IMR-90 (cell line): Measurements from ENCODE around the gene MYOF. TPM values are rescaled to one million over a fixed set of nuclear protein-coding genes. Genes with fewer than 3 reads are reported as not detected.

ENCODE experiments used
- ATAC-seq: fragments of 200-7000 bp; cut with Tn5 transposase; 2 replicates; pipeline ENCODE4 v1.9.1; 2020; ENCODE audit warnings: low read depth, mild to moderate bottlenecking, moderate library complexity
- BruUV-seq: library from RNA; stranded (reverse); fragments of 400-500 nt; replicated peaks from 2 replicates; lab custom pipeline; 2021; lab: Mats Ljungman, UMichigan
- CTCF ChIA-PET: fragments of 300-600 bp; formaldehyde crosslinking; extraction: SDS; loops from one replicate; lab custom pipeline; 2021; ENCODE audit warnings: antibody characterized with exemption; lab: Yijun Ruan, JAX
- POLR2A ChIA-PET: fragments of 300-600 bp; sonication (Branson Sonifier 250); formaldehyde crosslinking; loops from one replicate; lab custom pipeline; 2022; ENCODE audit warnings: antibody characterized with exemption; ENCODE audit not compliant: unreplicated experiment; lab: Charles Lee
- DNase-seq: peaks from one replicate; pipeline ENCODE4 v3.0.0; 2013
- H2AFZ ChIP-seq: replicated peaks from 2 replicates; pipeline ENCODE3; 2013; ENCODE audit warnings: low read length, mild to moderate bottlenecking; ENCODE audit not compliant: poor library complexity
- H2AK5ac ChIP-seq: 2 replicates; pipeline ENCODE4 v1.6.1; 2013; ENCODE audit warnings: low read depth, low read length, inconsistent platforms
- H2AK9ac ChIP-seq: replicated peaks from 2 replicates; pipeline ENCODE3; 2013; ENCODE audit warnings: mild to moderate bottlenecking, low read depth, low read length, moderate library complexity; ENCODE audit not compliant: poor library complexity
- H2BK120ac ChIP-seq: 2 replicates; pipeline ENCODE4 v1.6.1; 2013; ENCODE audit warnings: low read depth, low read length, inconsistent platforms
- H2BK15ac ChIP-seq: 3 replicates; pipeline ENCODE4 v1.6.1; 2013; ENCODE audit warnings: low read depth, low read length, inconsistent platforms
- H2BK20ac ChIP-seq: 2 replicates; pipeline ENCODE4 v1.6.1; 2013; ENCODE audit warnings: low read depth, mild to moderate bottlenecking, inconsistent platforms, low read length, moderate library complexity
- H2BK5ac ChIP-seq: 2 replicates; pipeline ENCODE4 v1.6.1; 2013; ENCODE audit warnings: mild to moderate bottlenecking, low read depth, low read length, inconsistent platforms; ENCODE audit not compliant: poor library complexity, severe bottlenecking
- H3K14ac ChIP-seq: replicated peaks from 2 replicates; pipeline ENCODE4 v1.6.1; 2013; ENCODE audit warnings: low read depth, low read length, inconsistent platforms
- H3K18ac ChIP-seq: 2 replicates; pipeline ENCODE4 v1.6.1; 2013; ENCODE audit warnings: low read depth, low read length, control low read depth
- H3K23ac ChIP-seq: 2 replicates; pipeline ENCODE4 v1.6.1; 2013; ENCODE audit warnings: low read depth, low read length, inconsistent platforms
- H3K27ac ChIP-seq: 2 replicates; pipeline ENCODE4 v1.5.1; 2013; ENCODE audit warnings: mild to moderate bottlenecking, control low read depth, low read length; ENCODE audit not compliant: insufficient read depth
- H3K27me3 ChIP-seq: 2 replicates; pipeline ENCODE4 v1.6.1; 2013; ENCODE audit warnings: low read length; ENCODE audit not compliant: control insufficient read depth, insufficient read depth
- H3K36me3 ChIP-seq: 2 replicates; pipeline ENCODE4 v1.6.1; 2013; ENCODE audit warnings: low read length, mixed read lengths; ENCODE audit not compliant: control insufficient read depth, insufficient read depth
- H3K4ac ChIP-seq: 2 replicates; pipeline ENCODE4 v1.6.1; 2013; ENCODE audit warnings: low read depth, low read length, inconsistent platforms
- H3K4me1 ChIP-seq: 2 replicates; pipeline ENCODE4 v1.6.1; 2013; ENCODE audit warnings: low read length, mixed read lengths; ENCODE audit not compliant: control insufficient read depth, insufficient read depth
- H3K4me2 ChIP-seq: 2 replicates; pipeline ENCODE4 v1.6.1; 2013; ENCODE audit warnings: low read depth, mild to moderate bottlenecking, control low read depth, low read length, moderate library complexity
- H3K4me3 ChIP-seq: 2 replicates; pipeline ENCODE4 v1.5.1; 2013; ENCODE audit warnings: low read depth, mild to moderate bottlenecking, control low read depth, low read length, moderate library complexity; ENCODE audit not compliant: insufficient read depth
- H3K56ac ChIP-seq: 2 replicates; pipeline ENCODE4 v1.6.1; 2013; ENCODE audit warnings: low read length, inconsistent platforms; ENCODE audit not compliant: insufficient read depth; ENCODE audit errors: extremely low read depth
- H3K79me1 ChIP-seq, 2 experiments: 2 replicates each; pipeline ENCODE4 v1.6.1; 2013; ENCODE audit warnings: low read length in 2 of 2, inconsistent platforms in 1 of 2, low read depth in 1 of 2
- H3K9ac ChIP-seq: 2 replicates; pipeline ENCODE4 v1.6.1; 2013; ENCODE audit warnings: low read depth, low read length, control low read depth
- H3K9me1 ChIP-seq: 2 replicates; pipeline ENCODE4 v1.6.1; 2013; ENCODE audit warnings: low read length, inconsistent platforms; ENCODE audit not compliant: insufficient read depth
- H3K9me3 ChIP-seq: 2 replicates; pipeline ENCODE4 v1.6.1; 2013; ENCODE audit warnings: low read length; ENCODE audit not compliant: control insufficient read depth, insufficient read depth
- H4K20me1 ChIP-seq: 2 replicates; pipeline ENCODE4 v1.6.1; 2013; ENCODE audit warnings: low read length, inconsistent platforms; ENCODE audit not compliant: insufficient read depth
- H4K5ac ChIP-seq: 2 replicates; pipeline ENCODE4 v1.6.1; 2013; ENCODE audit warnings: mild to moderate bottlenecking, low read depth, low read length, control low read depth
- H4K8ac ChIP-seq, 2 experiments: 2 replicates each; pipeline ENCODE4 v1.6.1; 2013; ENCODE audit warnings: low read depth in 2 of 2, low read length in 2 of 2, control low read depth in 1 of 2, inconsistent platforms in 1 of 2
- H4K91ac ChIP-seq: 2 replicates; pipeline ENCODE4 v1.6.1; 2013; ENCODE audit warnings: low read depth, low read length, inconsistent platforms; ENCODE audit not compliant: insufficient read depth
- MXI1 ChIP-seq: IDR thresholded peaks from 2 replicates; pipeline ENCODE4 v1.6.1; 2012; ENCODE audit warnings: low read depth, mild to moderate bottlenecking, low read length, moderate library complexity, borderline replicate concordance
- WGBS, 2 experiments: methylation state at CpG; one replicate each; pipeline versions ENCODE4 v1.1.5 to v1.1.7; 2013; ENCODE audit warnings: missing lambda C conversion rate in 2 of 2; ENCODE audit not compliant: insufficient read length in 1 of 2; ENCODE audit errors: extremely low coverage in 2 of 2; 5-methylcytosine and 5-hydroxymethylcytosine counted together
- dilution Hi-C: fragments of 300-500 bp; cut with HindIII; formaldehyde crosslinking; loops from one replicate; pipeline ENCODE4 v1.14.3; 2018; ENCODE audit warnings: low sequenced_read_pairs; ENCODE audit not compliant: unreplicated experiment
- in situ Hi-C: fragments of 300-500 bp; cut with MboI; formaldehyde crosslinking; loops from 3 replicates; pipeline ENCODE4 v1.14.3; 2019; ENCODE audit warnings: low sequenced_read_pairs, inconsistent platforms, mixed read lengths
- intact Hi-C: fragments of 100-400 bp; cut with micrococcal nuclease; formaldehyde crosslinking; loops from 2 replicates; pipeline ENCODE4 v1.10.0; 2022
- polyA plus RNA-seq, 3 experiments: library from polyadenylated mRNA; depleted of rRNA; stranded (reverse); fragments of >200 nt; gene quantifications; 2 replicates each; pipeline ENCODE4 v1.2.3, GENCODE V29; 2012; ENCODE audit warnings: low replicate concordance in 1 of 3
- total RNA-seq: library from RNA; depleted of rRNA; stranded (reverse); fragments of >200 nt; gene quantifications from 2 replicates; pipeline ENCODE4 v1.2.3, GENCODE V29; 2012

The MYOF gene
- total and polyA plus RNA-seq, 2 of the 4 experiments (the other 2 are of a cell fraction), result 221 to 281 TPM

DNA sequence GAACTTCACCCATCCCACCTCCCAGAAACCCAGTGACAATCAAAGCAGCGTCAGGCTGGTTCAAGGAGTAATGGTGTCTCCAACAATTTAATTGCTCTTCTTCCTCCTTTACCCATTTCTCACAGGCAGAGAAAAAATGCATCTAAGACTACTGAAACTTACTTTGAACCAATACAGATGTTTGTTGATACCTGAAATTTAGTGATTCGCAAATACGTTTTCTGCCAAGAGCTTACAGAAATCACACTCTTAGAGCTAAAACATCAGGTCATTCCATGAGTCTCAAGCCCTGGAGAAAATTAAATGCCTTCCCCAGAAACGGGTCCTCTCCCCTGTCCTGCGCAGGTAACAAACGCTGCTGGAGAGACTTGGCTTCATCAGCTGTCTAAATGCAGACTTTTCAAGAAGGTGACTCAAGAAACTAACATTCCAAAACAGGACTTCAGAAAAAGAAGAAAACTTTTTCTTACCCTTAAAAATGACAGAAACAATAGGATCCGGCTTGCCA lies 443 bp downstream of the MYOF start:
- H3K9me1 ChIP-seq, result no peaks in the 10 kb centered on the region
- no peaks in the 10 kb centered on the region for H3K27me3 ChIP-seq
- H4K5ac ChIP-seq, result peak overlapping the region; percentile 98
- BruUV-seq, result TSS peak; percentile 71
- no peak for TF ChIP-seq MXI1
- 8% methylated on average over 2 of the region's 7 CpGs; no CpG with 5 or more reads in 1 of the 2 experiments for WGBS, 2 experiments
- in situ Hi-C loops (loop anchor here (5.0 kb wide), 1 partner anchor 104 kb away; no protein-coding TSS in a partner anchor), intact Hi-C loops (loop anchor here (1.0 to 5.0 kb wide), 4 partner anchors 23 to 105 kb away; no protein-coding TSS in a partner anchor), dilution Hi-C loops (no loop called here)
- ATAC-seq, result no peak; the same call in 1 of the 2 replicates
- POLR2A ChIA-PET, result interaction anchor here (0.5 to 2.2 kb wide), 9 partner anchors 11 to 956 kb away, joined by 3 to 19 read pairs (median 6); partner anchors contain the start of gene CEP55
- peak overlapping the region; percentile 91 to 95 for H4K8ac ChIP-seq
- H3K9ac ChIP-seq, result peak overlapping the region; percentile 100
- H4K91ac ChIP-seq, result peak overlapping the region; percentile 98
- peak overlapping the region; percentile 95 for H2AK5ac ChIP-seq
- peaks cover 0 to 12% of the 10 kb centered on the region in 2 experiments; a peak in 1 of 4 replicates for H3K79me1 ChIP-seq
- H2BK20ac ChIP-seq, result peak overlapping the region; percentile 85
- H2BK120ac ChIP-seq, result peak overlapping the region; percentile 88
- H3K18ac ChIP-seq, result peak overlapping the region; percentile 99
- peak overlapping the region; percentile 97 for H3K4me3 ChIP-seq
- H3K4ac ChIP-seq, result peak overlapping the region; percentile 99
- CTCF ChIA-PET, result interaction anchor here (0.6 to 3.1 kb wide), 21 partner anchors 8 to 132 kb away, joined by 3 to 39 read pairs (median 7); partner anchors contain the start of gene CEP55
- H3K14ac ChIP-seq, result peak overlapping the region; percentile 98
- H2AFZ ChIP-seq, result peak overlapping the region; percentile 24
- H3K56ac ChIP-seq, result peak overlapping the region; percentile 100
- no peak for DNase-seq
- peak overlapping the region; percentile 93 for H3K4me2 ChIP-seq
- peak overlapping the region; percentile 99 for H3K23ac ChIP-seq
- H3K9me3 ChIP-seq, result no peaks in the 10 kb centered on the region
- H2AK9ac ChIP-seq, result peak overlapping the region; percentile 96
- H4K20me1 ChIP-seq, result no peaks in the 10 kb centered on the region; the same call in 1 of the 2 replicates
- H3K4me1 ChIP-seq, result peaks cover 10% of the 10 kb centered on the region
- H2BK15ac ChIP-seq, result peak overlapping the region; percentile 92
- H3K27ac ChIP-seq, result peak overlapping the region; percentile 100
- peak overlapping the region; percentile 99 for H2BK5ac ChIP-seq
- H3K36me3 ChIP-seq, result peaks cover 8% of the 10 kb centered on the region
